Right ventricle myocardium superior (tissue), 1 donor: ENCODE measurements around the gene GPR153. TPM values are rescaled to one million over a fixed set of nuclear protein-coding genes. Genes with fewer than 3 reads are reported as not detected.

ENCODE experiments used
- ATAC-seq: fragments of 200-7000 bp; cut with Tn5 transposase; one replicate; pipeline ENCODE4 v1.9.1; 2020; ENCODE audit warnings: mild to moderate bottlenecking; ENCODE audit not compliant: poor library complexity
- DNase-seq: peaks from one replicate; pipeline ENCODE4 v3.0.0-alpha.2; 2020
- intact Hi-C: fragments of 100-400 bp; cut with DNase I; formaldehyde crosslinking; loops from one replicate; pipeline ENCODE4 v1.11.2; 2022
- total RNA-seq: library from RNA; stranded (reverse); fragmentation: NEBNext Ultra II Directional; extraction: Animal tissue kit (Norgen Biotek cat#: 25700); gene quantifications from one replicate; pipeline ENCODE4 v1.2.1, GENCODE V29; 2021
- donor health status: DM: no; HTN: yes; CAD: no; lungs with severe emphysema.

GPR153 gene
- total RNA-seq, 1 donor from 2014 or later, result 12.5 TPM

GRCh38 chr1:6288665-6289064, 27.8 kb upstream of the GPR153 start:
- no peak for DNase-seq
- intact Hi-C loops, result no loop called here
- no peak for ATAC-seq

- no peak for ATAC-seq
- intact Hi-C loops, result no loop called here
- DNase-seq, result no peak
Observed at GRCh38 chr1:6288026-6288425, 27.1 kb upstream of the GPR153 start.

DNA sequence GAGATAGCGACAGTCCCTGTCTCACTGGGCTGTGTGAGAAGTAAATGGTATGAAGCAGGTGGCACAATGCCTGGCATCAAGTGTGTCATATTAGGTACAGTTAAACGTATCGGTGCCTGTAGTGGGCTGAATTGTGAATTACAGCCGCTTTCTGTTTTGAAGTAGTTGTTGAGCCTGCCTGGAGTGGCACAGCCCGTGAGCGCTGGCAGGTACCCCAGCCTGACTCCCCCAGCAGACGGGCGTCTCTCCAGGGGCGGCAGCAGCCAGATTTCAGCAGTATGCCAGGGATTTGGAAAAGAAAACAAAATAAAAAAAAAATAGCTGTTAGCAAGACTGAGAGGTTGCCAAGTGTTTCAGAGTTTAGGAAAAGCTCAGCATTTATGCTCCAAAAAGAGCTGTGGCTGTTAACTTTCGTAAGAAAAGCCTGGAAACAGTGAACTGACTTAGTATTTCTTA, 26.6 kb upstream of the GPR153 start:
- ATAC-seq (peak; percentile 42), DNase-seq (no peak)
- intact Hi-C loops, result no loop called here

DNA sequence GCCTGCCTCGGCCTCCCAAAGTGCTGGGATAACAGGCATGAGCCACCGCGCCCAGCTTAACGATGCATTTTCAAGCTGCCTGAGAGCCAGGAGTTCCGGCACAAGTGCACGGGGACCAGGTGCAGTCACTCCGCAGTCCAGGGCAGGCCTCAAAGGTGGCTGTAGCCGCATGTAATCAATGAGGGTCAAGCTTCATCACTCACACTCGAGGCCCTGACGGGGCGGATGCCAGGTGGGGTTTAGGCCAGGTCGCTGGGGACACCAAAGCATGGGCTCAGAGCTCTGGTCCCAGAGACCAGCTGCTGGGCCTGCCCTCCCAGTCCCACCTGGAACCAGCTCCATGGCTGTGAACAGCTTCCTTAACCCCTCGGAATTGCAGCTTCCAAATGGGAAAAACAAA, 26.1 kb upstream of the GPR153 start:
- ATAC-seq, result no peak
- intact Hi-C loops, result no loop called here
- DNase-seq, result no peak

GRCh38 chr1:6286266-6286665, 25.4 kb upstream of the GPR153 start:
- ATAC-seq, result no peak
- no peak for DNase-seq
- intact Hi-C loops, result no loop called here

DNA sequence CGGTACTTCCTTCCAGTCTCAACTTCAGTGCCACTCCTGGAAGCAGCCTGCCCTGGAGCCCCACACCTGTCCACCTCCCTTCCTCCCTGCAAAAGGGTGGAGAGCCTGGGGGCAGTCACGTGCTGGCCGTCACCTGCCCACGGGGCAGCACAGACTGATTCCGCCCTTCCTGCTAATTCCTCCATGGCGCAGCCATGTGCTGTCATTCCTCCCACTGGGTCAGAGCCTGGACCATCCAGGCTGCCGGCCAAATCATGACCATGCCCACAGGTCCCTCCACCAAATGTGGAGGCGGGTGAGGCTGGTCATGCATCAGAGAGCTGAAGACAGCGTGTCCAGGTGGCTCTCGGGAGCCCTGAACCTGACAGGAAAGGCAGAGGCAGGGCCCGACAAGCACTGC, 24.4 kb upstream of the GPR153 start:
- DNase-seq (no peak), ATAC-seq (no peak)
- intact Hi-C loops, result no loop called here

- DNase-seq (no peak), ATAC-seq (no peak)
- intact Hi-C loops, result no loop called here
Observed at GRCh38 chr1:6282577-6283270, 21.8 kb upstream of the GPR153 start.

DNA sequence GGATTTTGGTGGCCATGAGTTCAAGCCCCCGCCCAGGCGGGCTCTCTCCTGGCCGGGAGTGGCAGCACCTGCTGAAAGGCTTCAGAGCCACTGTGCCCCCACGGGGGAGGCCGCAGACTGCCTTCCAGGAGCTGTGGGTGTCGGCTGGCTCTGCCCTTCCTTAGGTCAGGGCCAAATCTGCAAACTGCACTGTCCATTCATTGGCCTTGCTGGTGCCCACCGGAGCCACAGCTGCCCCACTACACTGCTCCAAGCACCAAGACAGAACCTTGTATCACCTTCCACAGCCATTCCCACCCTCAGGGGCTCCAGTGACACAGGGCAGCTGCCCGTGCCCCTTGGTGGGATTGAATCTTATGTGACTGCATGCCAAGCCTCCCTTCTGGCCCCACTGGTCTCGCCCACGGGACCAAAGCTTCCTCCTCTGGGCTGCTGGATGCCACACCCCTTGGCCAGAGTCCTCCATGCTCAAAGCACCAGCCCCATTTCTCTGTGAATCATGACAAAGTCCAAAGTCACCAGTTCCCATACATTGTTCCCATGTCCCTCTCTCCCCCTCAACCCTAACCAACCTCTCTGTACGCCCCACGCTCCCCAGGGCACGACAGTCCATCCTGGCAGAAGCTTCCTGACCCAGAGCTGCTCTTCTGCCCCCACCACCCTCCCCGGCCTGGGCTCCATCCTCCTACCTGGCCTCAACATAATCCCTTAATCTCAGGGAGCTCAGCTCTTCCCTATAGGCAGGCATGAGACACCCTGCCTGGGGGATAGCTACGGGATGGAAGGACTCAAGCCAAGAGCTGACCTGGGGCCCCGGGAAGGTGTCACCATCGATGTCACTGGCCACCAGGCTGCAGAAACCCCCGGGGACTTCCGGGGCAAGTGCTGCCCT, 20.9 kb upstream of the GPR153 start:
- DNase-seq (no peak), ATAC-seq (no peak)
- intact Hi-C loops, result no loop called here

DNA sequence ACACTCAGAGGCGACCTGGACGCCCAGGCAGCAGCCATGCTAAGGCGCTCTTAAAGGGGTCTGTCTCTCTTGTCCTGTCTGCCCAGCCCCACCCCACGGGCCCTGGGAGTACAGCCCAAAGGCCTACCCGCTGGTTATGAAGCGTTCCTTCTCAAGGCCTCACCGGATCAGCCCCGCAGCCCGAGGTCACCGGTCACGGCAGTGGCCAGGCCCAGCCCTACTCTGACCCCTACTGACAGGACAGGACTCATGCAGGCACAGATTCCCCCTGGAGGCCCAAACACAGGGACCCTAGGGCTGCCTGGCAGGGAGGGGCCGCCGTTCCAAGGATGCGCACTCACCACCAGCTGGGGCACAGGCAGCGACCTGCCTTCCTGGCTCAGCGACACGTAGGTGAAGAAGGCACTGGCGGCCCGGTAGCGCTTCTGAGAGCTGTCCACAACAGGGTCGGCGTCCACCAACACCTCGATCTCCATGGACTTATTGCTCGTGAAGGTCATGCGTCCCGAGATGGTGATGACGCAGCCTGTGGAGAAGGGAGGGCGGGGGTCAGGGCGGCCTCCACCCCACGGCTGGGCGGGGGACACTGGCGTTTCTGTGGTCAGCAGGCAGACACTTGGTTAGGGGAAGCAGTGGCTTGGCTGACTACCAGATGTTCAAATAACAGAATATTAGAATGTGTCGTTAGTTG, 20.0 kb upstream of the GPR153 start:
- ATAC-seq (peak; percentile 27), DNase-seq (no peak)
- intact Hi-C loops, result no loop called here

GRCh38 chr1:6279613-6280383, 18.9 kb upstream of the GPR153 start:
- ATAC-seq, result no peak
- DNase-seq, result no peak
- intact Hi-C loops, result no loop called here

DNA sequence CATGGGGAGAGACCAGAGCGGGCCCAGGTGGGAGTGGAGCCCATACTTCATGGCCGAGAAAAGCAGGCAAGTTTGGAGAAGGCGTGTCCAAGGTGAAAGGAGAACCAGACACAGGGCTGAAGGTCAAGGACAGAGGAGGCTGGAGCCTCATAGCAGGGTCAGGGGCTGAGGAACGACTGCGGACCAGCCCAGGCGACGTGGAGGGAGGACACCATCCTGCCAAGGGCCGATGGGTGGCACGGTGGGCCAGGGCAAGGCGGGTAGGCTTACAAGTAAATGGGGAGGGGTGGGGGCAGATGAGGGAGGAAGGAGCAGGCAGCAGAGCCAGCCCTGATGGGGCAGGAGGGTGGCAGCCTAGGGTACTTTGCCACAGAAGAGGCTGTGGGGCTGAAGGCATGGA, 18.2 kb upstream of the GPR153 start:
- ATAC-seq, result no peak
- intact Hi-C loops, result no loop called here
- DNase-seq, result no peak

DNA sequence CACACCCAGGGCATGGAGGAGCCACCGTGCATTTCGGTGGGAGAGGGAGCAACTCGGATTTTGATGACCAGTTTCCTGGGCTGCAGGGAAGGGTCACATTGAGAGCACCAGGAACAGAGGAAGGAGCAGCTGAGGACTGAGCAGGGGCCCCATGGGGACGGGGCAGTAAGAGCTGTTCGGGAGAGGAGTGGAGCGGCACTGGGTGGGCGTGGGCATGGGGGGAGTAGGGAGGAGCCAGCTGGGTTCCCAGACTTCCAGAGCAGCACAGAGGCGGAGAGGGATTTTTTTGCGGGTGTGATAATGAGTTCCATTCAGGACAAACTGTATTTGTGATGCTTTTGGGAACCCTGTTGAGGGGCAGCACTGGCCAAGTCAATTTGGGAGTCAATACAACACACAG, 17.4 kb upstream of the GPR153 start:
- intact Hi-C loops, result no loop called here
- ATAC-seq (no peak), DNase-seq (no peak)

GRCh38 chr1:6276811-6277555, 16.1 kb upstream of the GPR153 start:
- no peak for DNase-seq
- intact Hi-C loops, result no loop called here
- ATAC-seq, result no peak

GRCh38 chr1:6275826-6276782, 15.2 kb upstream of the GPR153 start:
- intact Hi-C loops, result no loop called here

GRCh38 chr1:6274622-6275139, 13.8 kb upstream of the GPR153 start:
- ATAC-seq, result no peak
- intact Hi-C loops, result no loop called here
- DNase-seq, result no peak

More at GRCh38 chr1:6275826-6276782, 15.2 kb upstream of the GPR153 start:
- peak; percentile 81 for DNase-seq
- ATAC-seq, result peak; percentile 90

DNA sequence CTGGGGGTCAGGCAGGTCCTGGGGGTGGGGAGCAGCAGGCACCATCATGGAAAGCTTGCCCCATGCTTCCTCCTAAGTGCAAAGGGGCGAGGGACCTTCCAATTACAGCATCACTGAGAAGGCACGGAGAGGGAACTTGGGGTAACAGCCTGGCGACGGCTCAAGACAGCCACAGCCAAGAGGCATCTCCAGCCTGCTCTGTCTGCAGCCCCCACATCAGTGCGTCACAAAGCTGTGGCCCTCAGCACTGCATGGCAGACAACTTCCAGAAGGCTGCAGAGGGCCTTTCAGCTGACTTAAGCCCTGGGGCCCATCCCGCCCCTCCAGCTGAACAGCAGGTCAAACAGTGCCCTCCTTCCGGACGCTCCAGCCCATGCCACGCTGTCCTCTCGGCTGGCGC, 13.2 kb upstream of the GPR153 start:
- DNase-seq, result no peak
- intact Hi-C loops, result no loop called here
- ATAC-seq, result no peak

DNA sequence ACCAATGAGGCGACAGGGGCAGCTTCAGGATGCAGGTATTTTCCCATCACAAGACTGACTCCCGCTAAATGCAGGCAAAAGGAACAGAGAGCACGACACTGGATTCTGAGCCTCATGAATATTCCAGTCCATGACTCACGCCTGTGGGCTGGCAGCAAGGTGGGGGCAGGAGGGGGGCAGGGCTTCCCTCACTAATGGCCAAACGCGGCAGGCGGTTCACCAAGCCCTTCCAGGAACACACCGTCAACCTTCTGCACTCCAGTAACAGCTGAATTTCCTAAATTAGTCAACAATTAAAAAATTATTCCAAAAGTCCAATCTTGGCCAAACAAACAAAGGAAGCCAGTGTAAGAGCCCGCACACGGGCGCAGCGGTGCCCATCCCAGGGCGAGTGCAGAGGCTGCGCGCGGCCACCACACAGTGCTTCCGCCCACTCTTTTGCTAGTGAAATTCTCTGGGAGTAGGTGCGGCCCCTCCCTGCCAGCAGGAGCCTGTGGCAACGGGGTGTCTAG, 12.5 kb upstream of the GPR153 start:
- intact Hi-C loops, result no loop called here
- ATAC-seq (no peak), DNase-seq (no peak)
